Transverse colon (tissue), 4 donors: ENCODE measurements around the gene ANKS1B. TPM values are rescaled to one million over a fixed set of nuclear protein-coding genes. Genes with fewer than 3 reads are reported as not detected.

Experiments
- DNase-seq: peaks from one replicate; pipeline ENCODE4 v3.0.0-alpha.2; 2019
- H3K27ac ChIP-seq, 4 donors: fragments of 200-600 bp; sonication (generic); 2 replicates each; pipeline ENCODE4 v1.5.1; 2016 to 2018; ENCODE audit warnings: inconsistent platforms in 4 of 4
- H3K27me3 ChIP-seq: fragments of 200-600 bp; sonication (generic); 2 replicates; pipeline ENCODE4 v1.5.1; 2017; ENCODE audit warnings: inconsistent platforms
- H3K36me3 ChIP-seq, 4 donors: fragments of 200-600 bp; sonication (generic); 2 replicates each; pipeline ENCODE4 v1.5.1; 2017 to 2019; ENCODE audit warnings: inconsistent platforms in 4 of 4
- H3K4me1 ChIP-seq, 4 donors: fragments of 200-600 bp; sonication (generic); 2 replicates each; pipeline ENCODE4 v1.5.1; 2017 to 2020; ENCODE audit warnings: inconsistent platforms in 4 of 4
- H3K4me3 ChIP-seq, 4 donors: fragments of 200-600 bp; sonication (generic); 1 replicate in 1 of 4; 2 replicates in 3 of 4; pipeline versions ENCODE4 v1.5.1 to v1.6.1; 2017 to 2019; ENCODE audit warnings: inconsistent platforms in 4 of 4
- H3K9me3 ChIP-seq, 2 donors: fragments of 200-600 bp; sonication (generic); 2 replicates each; pipeline ENCODE4 v1.5.1; 2017 to 2019; ENCODE audit warnings: inconsistent platforms in 2 of 2
- CTCF ChIP-seq, 5 experiments: fragments of 200-600 bp in 3 of 5; fragments of 450-650 bp in 2 of 5; sonication (generic) in 3 of 5; IDR thresholded peaks; 1 replicate in 2 of 5; 2 replicates in 3 of 5; pipeline ENCODE4 v1.5.1; 2016 to 2017; ENCODE audit warnings: antibody characterized with exemption in 5 of 5, inconsistent platforms in 3 of 5, mild to moderate bottlenecking in 2 of 5, moderate library complexity in 1 of 5
- EP300 ChIP-seq: sonication (generic); formaldehyde crosslinking; IDR thresholded peaks from one replicate; pipeline ENCODE4 v1.6.1; 2017; ENCODE audit warnings: antibody characterized with exemption, low read depth
- POLR2A ChIP-seq: fragments of 450-650 bp; IDR thresholded peaks from one replicate; pipeline ENCODE4 v1.6.1; 2016; ENCODE audit warnings: antibody characterized with exemption, mild to moderate bottlenecking, moderate library complexity
- POLR2AphosphoS5 ChIP-seq, 3 donors: sonication (generic); formaldehyde crosslinking; IDR thresholded peaks; one replicate each; pipeline ENCODE4 v1.6.1; 2016; ENCODE audit warnings: antibody characterized with exemption in 3 of 3
- WGBS, 2 donors: methylation state at CpG; one replicate each; pipeline ENCODE4 v1.1.5; 2018; ENCODE audit warnings: low coverage in 1 of 2; 5-methylcytosine and 5-hydroxymethylcytosine counted together
- in situ Hi-C, 4 donors: fragments of 200-750 bp; cut with MboI; loops; one replicate each; pipeline versions ENCODE4 v1.15.0 to v1.15.1; 2017; ENCODE audit warnings: low sequenced_read_pairs in 3 of 4, low pct_ligation_motif_present in 1 of 4, low pct_unique_long_range_greater_than_20kb in 1 of 4
- intact Hi-C: fragments of 100-400 bp; cut with DNase I; formaldehyde crosslinking; loops from one replicate; pipeline ENCODE4 v1.15.1; 2023; ENCODE audit warnings: low total_unique reads
- total RNA-seq, 4 donors: library from RNA; depleted of rRNA; stranded (reverse); fragments of >200 nt; gene quantifications; one replicate each; pipeline ENCODE4 v1.1.0, GENCODE V29; 2016

Gene ANKS1B
- total RNA-seq, 4 donors from 2014 or later = 1.4 to 6.4 (median 3.5) TPM; not detected in 1

- intact Hi-C loops = no loop called here
- in situ Hi-C loops = no loop called here
- H3K27me3 ChIP-seq = no peaks in the 10 kb centered on the region
- no peaks in the 10 kb centered on the region for H3K4me1 ChIP-seq
- H3K36me3 ChIP-seq = no peaks in the 10 kb centered on the region
- 42 to 69% methylated on average over 2 of the region's 2 CpGs for WGBS, 2 donors
- H3K27ac ChIP-seq = no peak overlapping the region
- no peak for TF ChIP-seq EP300
- no peak for TF ChIP-seq CTCF (IDR thresholded peaks at IDR 0.05)
- no peak for TF ChIP-seq POLR2A
- no peak for TF ChIP-seq POLR2AphosphoS5 (IDR thresholded peaks at IDR 0.05)
- H3K9me3 ChIP-seq = no peaks in the 10 kb centered on the region
- no peak for DNase-seq
- no peak overlapping the region for H3K4me3 ChIP-seq
These were observed 18.3 kb downstream of the ANKS1B start for GRCh38 chr12:99966429-99966828.

- H3K4me1 ChIP-seq = peaks cover 0 to 7% (median 0%) of the 10 kb centered on the region in 4 donors
- H3K27me3 ChIP-seq = no peaks in the 10 kb centered on the region
- in situ Hi-C loops (no loop called here), intact Hi-C loops (no loop called here)
- WGBS, 2 donors = 59 to 67% methylated on average over 3 of the region's 3 CpGs
- no peak overlapping the region for H3K27ac ChIP-seq
- H3K4me3 ChIP-seq = no peak overlapping the region
- TF ChIP-seq CTCF (IDR thresholded peaks at IDR 0.05) (no peak), POLR2A (no peak)
- no peak for DNase-seq
- no peaks in the 10 kb centered on the region for H3K9me3 ChIP-seq
- H3K36me3 ChIP-seq = no peaks in the 10 kb centered on the region
These were observed 24.4 kb downstream of the ANKS1B start for GRCh38 chr12:99960311-99960710.

DNA sequence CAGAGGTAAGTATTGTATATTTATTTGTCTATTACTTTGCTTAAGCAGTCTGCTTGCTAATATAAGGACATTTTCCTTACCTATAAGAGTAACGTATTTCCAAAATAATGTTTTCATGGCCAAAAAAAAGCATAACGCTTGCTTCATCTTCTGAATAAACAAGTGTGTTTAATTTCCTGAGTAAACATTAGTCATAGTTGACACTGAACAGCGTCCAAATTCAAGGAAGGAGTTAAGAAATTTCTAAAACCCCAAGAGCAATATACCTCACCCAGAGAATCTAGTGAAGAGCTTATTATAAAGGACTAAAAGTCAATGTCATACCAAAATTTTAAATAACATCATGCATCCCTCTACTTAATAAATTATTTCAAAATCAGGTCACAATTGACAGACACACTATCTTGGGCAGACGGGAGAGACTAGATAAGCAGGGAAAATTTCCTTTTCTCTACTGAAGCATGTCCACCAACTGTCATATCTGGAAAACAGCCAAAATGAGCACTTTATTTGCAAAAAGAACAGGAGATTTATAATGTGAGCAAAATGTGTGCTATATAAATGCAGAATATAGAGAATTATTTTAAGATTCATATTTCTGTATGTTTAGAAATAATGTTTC lies 25.1 kb downstream of the ANKS1B start:
- Histone ChIP-seq H3K27me3 (no peaks in the 10 kb centered on the region), H3K9me3 (no peaks in the 10 kb centered on the region), H3K27ac (no peak overlapping the region), H3K4me3 (no peak overlapping the region), H3K36me3 (no peaks in the 10 kb centered on the region), H3K4me1 (peaks cover 0 to 7% (median 0%) of the 10 kb centered on the region in 4 donors)
- 14 to 26% methylated on average over 4 of the region's 4 CpGs for WGBS, 2 donors
- DNase-seq = no peak
- in situ Hi-C loops (no loop called here), intact Hi-C loops (no loop called here)
- TF ChIP-seq CTCF (IDR thresholded peaks at IDR 0.05) (no peak), POLR2AphosphoS5 (IDR thresholded peaks at IDR 0.05) (no peak), POLR2A (no peak), EP300 (no peak)

DNA sequence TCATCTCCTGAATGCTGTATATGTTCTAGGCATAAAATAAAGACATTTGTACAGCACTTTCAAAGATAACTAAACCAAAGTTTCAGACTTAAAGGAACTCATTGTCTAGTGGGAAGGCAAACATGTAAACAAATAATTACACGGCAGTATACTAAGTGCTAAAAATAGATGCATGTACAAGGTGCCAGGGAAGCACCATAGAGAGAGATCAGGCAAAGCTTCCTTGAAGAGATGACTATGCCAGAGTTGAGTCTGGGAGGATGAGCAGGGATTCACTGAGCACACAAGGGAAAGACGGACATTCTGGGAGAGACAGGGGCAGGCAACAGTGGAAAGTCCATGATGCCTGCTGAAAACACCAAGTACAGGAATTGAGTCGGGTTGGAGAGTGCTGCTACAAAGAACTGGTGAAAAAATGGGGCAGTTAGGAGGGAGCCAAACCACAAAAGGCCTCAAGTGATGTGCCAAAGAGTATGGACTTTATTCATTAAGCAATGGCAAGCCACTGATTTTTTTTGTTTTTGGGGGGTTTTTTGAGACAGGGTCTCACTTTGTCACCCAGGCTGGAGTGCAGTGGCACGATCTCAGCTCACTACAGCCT lies 26.8 kb downstream of the ANKS1B start:
- no peak for DNase-seq
- Histone ChIP-seq H3K4me1 (peaks cover 0 to 7% (median 0%) of the 10 kb centered on the region in 4 donors), H3K4me3 (no peak overlapping the region), H3K27ac (no peak overlapping the region), H3K36me3 (no peaks in the 10 kb centered on the region), H3K27me3 (no peaks in the 10 kb centered on the region), H3K9me3 (no peaks in the 10 kb centered on the region)
- intact Hi-C loops (no loop called here), in situ Hi-C loops (no loop called here)
- 43 to 67% methylated on average over 3 to 4 of the region's 4 CpGs for WGBS, 2 donors
- no peak for TF ChIP-seq EP300
- TF ChIP-seq POLR2A = no peak
- no peak for TF ChIP-seq POLR2AphosphoS5 (IDR thresholded peaks at IDR 0.05)
- no peak for TF ChIP-seq CTCF (IDR thresholded peaks at IDR 0.05)
